ENCODE data around the gene VKORC1.
A peak's percentile ranks its signal among the peaks of the same experiment; 100 is the strongest.

The VKORC1 gene

DNA sequence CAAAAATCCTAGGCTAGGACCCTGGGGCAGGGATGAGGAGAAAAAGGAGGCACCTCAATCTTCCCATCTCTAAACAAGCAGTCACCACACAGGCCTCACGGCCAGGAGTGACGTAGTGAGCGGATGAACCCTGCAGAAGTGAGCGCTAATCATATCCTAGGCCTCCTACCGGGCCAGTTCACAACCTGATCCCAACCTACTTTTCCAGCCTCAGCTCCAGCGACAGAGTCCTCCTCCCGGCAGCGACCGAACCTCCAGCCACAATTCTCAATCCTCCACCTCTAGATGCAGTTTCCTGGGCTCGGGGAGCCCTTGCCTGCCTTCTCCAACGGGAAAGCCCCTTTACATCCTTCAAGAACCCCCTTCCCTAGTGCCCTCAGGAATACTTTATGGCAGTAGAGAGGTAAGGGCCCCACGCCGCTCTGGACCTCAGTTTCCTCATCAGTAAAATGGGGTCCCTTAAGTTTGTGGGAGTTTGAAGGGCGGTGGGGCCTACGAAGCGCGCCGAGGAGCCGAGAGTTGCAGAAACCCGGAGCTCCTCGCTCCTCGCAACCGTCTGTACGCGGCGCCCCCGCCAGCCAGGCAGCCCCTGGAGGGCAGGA lies 22.0 kb downstream of the VKORC1 start:
- FAIRE-seq, result peak; percentile 67
- no peak for DNase-seq (ENCODE audit: extremely low spot score, insufficient read length, low read depth)

GRCh38 chr16:31071861-31072260 lies 22.7 kb downstream of the VKORC1 start:
- no peak for FAIRE-seq
- DNase-seq (ENCODE audit: extremely low spot score, insufficient read length, low read depth), result no peak

- no peak for DNase-seq (ENCODE audit: extremely low spot score, insufficient read length, low read depth)
- no peak for FAIRE-seq
Measured at GRCh38 chr16:31067342-31067741, 27.3 kb downstream of the VKORC1 start.

GRCh38 chr16:31064882-31065461 lies 29.6 kb downstream of the VKORC1 start:
- DNase-seq (ENCODE audit: extremely low spot score, insufficient read length, low read depth), result no peak

DNA sequence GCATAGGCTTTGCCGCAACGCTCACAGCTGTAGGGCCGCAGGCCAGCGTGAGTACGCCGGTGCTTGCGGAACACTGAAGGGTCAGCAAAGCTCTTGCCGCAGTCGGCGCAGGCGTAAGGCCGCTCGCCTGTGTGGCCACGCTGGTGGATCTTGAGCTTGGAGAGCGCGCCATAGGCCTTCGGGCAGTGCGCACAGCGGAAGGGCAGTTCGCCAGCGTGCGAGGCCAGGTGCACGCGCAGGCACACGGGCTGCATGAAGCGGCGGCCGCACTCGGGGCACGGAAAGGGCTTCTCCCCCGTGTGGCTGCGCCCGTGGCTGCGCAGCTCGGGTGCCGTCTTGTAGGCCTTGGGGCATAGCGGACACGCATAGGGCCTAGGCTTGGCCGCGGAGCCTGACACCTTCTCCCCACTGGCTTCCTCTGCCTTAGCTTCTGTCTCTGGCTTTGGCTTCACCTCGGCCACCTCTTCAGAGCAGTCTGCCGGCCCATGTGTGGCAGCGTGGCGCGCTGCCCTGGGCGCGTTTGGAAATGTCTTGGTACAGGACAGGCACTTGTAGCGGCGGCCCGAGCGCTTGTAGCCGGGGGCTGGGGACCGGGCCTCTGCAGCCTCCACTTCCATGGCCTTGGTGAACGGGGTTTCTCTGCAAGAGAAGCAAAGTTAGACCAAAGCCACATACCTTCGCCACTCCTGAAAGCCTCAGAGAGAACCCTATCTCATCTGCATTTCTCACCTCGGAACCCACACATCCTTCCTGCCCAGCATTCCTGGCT lies 30.6 kb downstream of the VKORC1 start:
- no peak for FAIRE-seq
- DNase-seq (ENCODE audit: extremely low spot score, insufficient read length, low read depth), result no peak

More at GRCh38 chr16:31064882-31065461, 29.6 kb downstream of the VKORC1 start:
- FAIRE-seq, result no peak

GRCh38 chr16:31063495-31063842 lies 31.1 kb downstream of the VKORC1 start:
- no peak for DNase-seq (ENCODE audit: extremely low spot score, insufficient read length, low read depth)
- no peak for FAIRE-seq

GRCh38 chr16:31061813-31062440 lies 32.7 kb downstream of the VKORC1 start:
- DNase-seq (ENCODE audit: extremely low spot score, insufficient read length, low read depth) (no peak), FAIRE-seq (no peak)

DNA sequence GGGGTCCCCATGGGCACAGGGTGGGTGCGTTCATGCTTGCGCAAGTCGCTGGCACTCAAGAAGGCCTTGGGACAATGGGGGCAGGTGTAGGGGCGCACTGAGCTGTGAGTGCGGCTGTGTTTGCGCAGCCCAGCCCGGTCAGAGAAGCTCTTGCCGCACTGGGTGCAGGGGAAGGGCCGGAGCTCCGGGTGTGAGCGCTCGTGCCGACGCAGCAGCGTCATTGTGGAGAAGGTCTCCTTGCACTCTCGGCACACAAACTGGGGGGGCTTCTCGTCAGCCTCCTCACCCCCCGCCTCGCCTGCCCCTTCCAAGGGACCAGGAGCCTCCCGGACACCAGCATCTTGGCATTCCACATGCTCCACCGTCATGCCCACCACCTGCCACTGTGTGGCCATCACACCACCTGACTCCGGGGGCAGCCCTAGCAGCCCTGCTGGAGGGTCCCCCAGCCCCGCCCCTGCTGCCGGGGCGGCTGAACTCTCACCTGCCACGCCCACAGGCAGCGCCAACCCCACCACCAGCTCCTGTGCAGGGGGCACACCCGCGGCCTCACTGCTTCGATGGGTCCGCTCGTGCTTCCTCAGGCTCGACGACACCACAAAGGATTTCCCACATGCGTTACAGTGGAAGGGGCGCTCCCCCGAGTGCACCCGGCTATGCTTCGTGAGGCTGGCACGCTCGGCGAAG lies 33.3 kb downstream of the VKORC1 start:
- DNase-seq (ENCODE audit: extremely low spot score, insufficient read length, low read depth), result no peak
- FAIRE-seq, result no peak

DNA sequence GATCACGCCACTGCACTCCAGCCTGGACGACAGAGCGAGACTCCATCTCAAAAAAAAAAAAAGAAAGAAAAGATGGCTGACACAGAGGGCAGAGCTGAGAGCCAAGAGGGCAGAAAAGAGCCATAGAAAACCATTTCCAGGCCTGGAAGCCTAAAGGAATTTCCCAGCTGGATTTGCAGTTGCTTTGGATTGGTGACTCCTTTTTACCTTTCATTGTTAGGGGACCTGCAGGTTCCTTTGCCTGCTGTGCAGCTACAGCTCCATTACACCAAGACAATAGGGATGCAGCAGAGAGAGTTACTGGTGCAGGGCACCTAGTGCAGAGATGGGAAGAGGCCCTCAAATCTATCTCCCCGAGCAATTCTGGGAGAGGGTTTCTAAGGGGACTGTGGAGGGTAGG lies 39.0 kb downstream of the VKORC1 start:
- FAIRE-seq (no peak), DNase-seq (ENCODE audit: extremely low spot score, insufficient read length, low read depth) (no peak)

GRCh38 chr16:31052114-31052513 lies 42.5 kb downstream of the VKORC1 start:
- no peak for FAIRE-seq
- DNase-seq (ENCODE audit: extremely low spot score, insufficient read length, low read depth), result no peak

DNA sequence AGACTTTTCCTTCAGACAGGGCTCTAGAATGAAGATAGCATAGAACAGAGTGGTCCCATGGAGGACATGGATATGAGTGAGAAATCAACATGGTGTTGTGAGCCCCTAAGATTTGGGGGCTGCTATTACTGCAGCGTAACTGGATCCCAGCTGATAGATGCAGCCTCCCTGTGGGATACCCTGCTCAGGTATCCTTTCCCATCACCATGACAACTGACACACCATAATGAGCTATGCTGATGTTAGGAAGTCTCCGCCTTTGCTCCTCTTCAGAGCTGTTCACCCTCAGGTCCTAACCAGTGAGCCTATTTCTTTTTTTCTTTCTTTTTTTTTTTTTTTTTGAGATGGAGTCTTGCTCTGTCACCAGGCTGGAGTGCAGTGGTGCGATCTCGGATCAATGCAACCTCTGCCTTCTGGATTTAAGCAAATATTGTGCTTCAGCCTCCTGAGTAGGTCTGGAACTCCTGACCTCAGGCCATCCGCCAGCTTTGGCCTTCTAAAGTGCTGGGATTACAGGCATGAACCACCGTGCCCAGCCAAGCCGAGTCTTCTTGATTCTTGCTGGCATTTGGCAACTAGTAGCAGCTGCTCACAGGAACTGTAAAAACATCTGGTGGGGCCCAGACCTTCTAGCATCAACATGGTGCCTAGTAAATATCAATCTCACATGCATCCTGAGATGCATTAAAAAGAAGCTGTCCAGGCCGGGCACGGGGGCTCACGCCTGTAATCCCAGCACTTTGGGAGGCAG lies 44.1 kb downstream of the VKORC1 start:
- DNase-seq (ENCODE audit: extremely low spot score, insufficient read length, low read depth) (no peak), FAIRE-seq (no peak)

- no peak for DNase-seq (ENCODE audit: extremely low spot score, insufficient read length, low read depth)
- no peak for FAIRE-seq
Measured at GRCh38 chr16:31043898-31044481, 50.6 kb downstream of the VKORC1 start.

DNA sequence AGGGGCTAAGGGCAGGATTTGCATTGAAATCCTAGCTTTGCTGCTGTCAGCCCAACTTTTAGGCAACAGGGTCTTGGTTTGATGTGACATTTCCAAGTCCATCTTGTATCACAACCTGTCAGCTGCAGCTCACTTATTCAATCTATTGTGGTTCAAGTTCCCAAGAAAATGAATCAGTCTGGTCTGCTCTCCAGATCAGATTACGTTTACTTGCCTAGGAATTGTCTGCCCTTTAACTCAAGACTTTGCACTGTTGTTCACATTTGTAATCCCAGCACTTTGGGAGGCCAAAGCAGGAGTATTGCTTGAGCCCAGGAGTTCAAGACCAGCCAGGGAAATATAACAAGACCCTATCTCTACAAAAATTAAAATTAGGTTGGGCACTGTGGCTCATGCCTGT lies 51.2 kb downstream of the VKORC1 start:
- DNase-seq (ENCODE audit: extremely low spot score, insufficient read length, low read depth) (no peak), FAIRE-seq (no peak)

DNA sequence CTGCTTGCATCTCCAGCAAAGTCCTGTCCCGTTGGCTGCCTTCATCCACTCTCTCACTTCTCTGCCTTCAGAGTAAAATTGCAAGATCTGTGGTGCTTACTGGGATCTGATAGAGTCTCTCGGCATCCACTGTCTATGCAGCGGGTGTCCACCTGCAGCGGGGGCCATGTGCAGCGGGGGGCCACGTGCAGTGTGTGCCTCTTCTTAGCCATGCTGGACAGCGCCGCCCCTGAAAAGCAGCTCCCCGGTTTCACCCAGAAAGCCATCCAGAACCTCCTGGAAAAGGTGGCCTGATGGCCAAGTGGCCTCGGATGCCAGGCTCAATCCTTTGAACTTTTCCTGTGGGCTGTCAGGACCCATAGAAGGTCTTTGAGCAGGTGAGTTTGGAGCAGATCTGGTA lies 51.7 kb downstream of the VKORC1 start:
- FAIRE-seq (no peak), DNase-seq (ENCODE audit: extremely low spot score, insufficient read length, low read depth) (no peak)

All from GM18507 (cell line).